Breast epithelium (tissue), 4 donors: ENCODE results near the gene SEH1L. TPM values are rescaled to one million over a fixed set of nuclear protein-coding genes. Genes with fewer than 3 reads are reported as not detected.

Experiments
- DNase-seq, 2 donors: peaks; one replicate each; pipeline ENCODE4 v3.0.0-alpha.2; 2019; ENCODE audit warnings: low spot score in 2 of 2
- H3K27ac ChIP-seq, 2 donors: fragments of 200-600 bp; sonication (generic) in 1 of 2; one replicate each; pipeline ENCODE4 v1.5.1; 2016 to 2019; ENCODE audit warnings: mild to moderate bottlenecking in 1 of 2
- H3K27me3 ChIP-seq, 2 donors: fragments of 200-600 bp; sonication (generic) in 1 of 2; one replicate each; pipeline versions ENCODE4 v1.5.1 to v1.6.0; 2017 to 2019; ENCODE audit warnings: control low read depth in 1 of 2, mild to moderate bottlenecking in 1 of 2
- H3K36me3 ChIP-seq: fragments of 200-600 bp; one replicate; pipeline ENCODE4 v1.5.1; 2019
- H3K4me1 ChIP-seq, 2 donors: fragments of 200-600 bp; sonication (generic); one replicate each; pipeline ENCODE4 v1.5.1; 2016 to 2019; ENCODE audit warnings: control low read depth in 1 of 2
- H3K4me3 ChIP-seq, 3 donors: fragments of 200-600 bp; sonication (generic); 1 replicate in 2 of 3; 2 replicates in 1 of 3; pipeline ENCODE4 v1.5.1; 2016 to 2019; ENCODE audit warnings: mild to moderate bottlenecking in 3 of 3, moderate library complexity in 2 of 3
- H3K9me3 ChIP-seq, 2 donors: fragments of 200-600 bp; sonication (generic) in 1 of 2; one replicate each; pipeline ENCODE4 v1.5.1; 2016 to 2019; ENCODE audit warnings: control low read depth in 1 of 2
- CTCF ChIP-seq, 3 donors: fragments of 450-650 bp; IDR thresholded peaks; one replicate each; pipeline ENCODE4 v1.5.1; 2016 to 2017; ENCODE audit warnings: antibody characterized with exemption in 3 of 3, mild to moderate bottlenecking in 3 of 3, moderate library complexity in 3 of 3
- POLR2A ChIP-seq: fragments of 450-650 bp; IDR thresholded peaks from one replicate; pipeline ENCODE4 v1.6.1; 2016; ENCODE audit warnings: antibody characterized with exemption, mild to moderate bottlenecking, moderate library complexity
- POLR2AphosphoS5 ChIP-seq, 3 donors: sonication (generic); formaldehyde crosslinking; IDR thresholded peaks; one replicate each; pipeline ENCODE4 v1.6.1; 2017; ENCODE audit warnings: antibody characterized with exemption in 3 of 3
- intact Hi-C: fragments of 100-400 bp; cut with DNase I; formaldehyde crosslinking; loops from one replicate; pipeline ENCODE4 v1.15.1; 2023; ENCODE audit warnings: low total_unique reads
- total RNA-seq, 3 donors: library from RNA; depleted of rRNA; stranded (reverse); fragments of >200 nt; gene quantifications; one replicate each; pipeline ENCODE4 v1.1.0, GENCODE V29; 2016

Gene SEH1L
- total RNA-seq, 3 donors from 2014 or later = 29.6 to 45.6 (median 38.5) TPM

GRCh38 chr18:12989397-12990122 lies 41.7 kb downstream of the SEH1L start:
- Histone ChIP-seq H3K4me1 (no peaks in the 10 kb centered on the region), H3K4me3 (no peak overlapping the region), H3K27me3 (no peaks in the 10 kb centered on the region), H3K36me3 (peaks cover 2% of the 10 kb centered on the region), H3K27ac (no peak overlapping the region), H3K9me3 (no peaks in the 10 kb centered on the region)
- TF ChIP-seq POLR2A = no peak
- no peak for TF ChIP-seq POLR2AphosphoS5 (IDR thresholded peaks at IDR 0.05)
- TF ChIP-seq CTCF (IDR thresholded peaks at IDR 0.05) = no peak
- intact Hi-C loops = no loop called here
- no peak for DNase-seq

- TF ChIP-seq POLR2AphosphoS5 (IDR thresholded peaks at IDR 0.05) (no peak), POLR2A (no peak), CTCF (IDR thresholded peaks at IDR 0.05) (no peak)
- H3K36me3 ChIP-seq = no peaks in the 10 kb centered on the region
- H3K4me3 ChIP-seq = peak overlapping the region in 2 of 3 donors; percentile 90 to 91
- intact Hi-C loops = no loop called here
- DNase-seq = no peak
- peak overlapping the region in 1 of 2 donors; percentile 10 for H3K27ac ChIP-seq
- H3K27me3 ChIP-seq = no peaks in the 10 kb centered on the region
- no peaks in the 10 kb centered on the region for H3K4me1 ChIP-seq
- no peaks in the 10 kb centered on the region for H3K9me3 ChIP-seq
Measured at GRCh38 chr18:12990123-12990475, 42.3 kb downstream of the SEH1L start.

- Histone ChIP-seq H3K36me3 (no peaks in the 10 kb centered on the region), H3K4me1 (no peaks in the 10 kb centered on the region), H3K4me3 (peak overlapping the region; percentile 71 to 91 (median 90)), H3K27me3 (no peaks in the 10 kb centered on the region), H3K27ac (peak overlapping the region; percentile 10 to 44), H3K9me3 (no peaks in the 10 kb centered on the region)
- intact Hi-C loops = no loop called here
- DNase-seq = no peak
- no peak for TF ChIP-seq POLR2AphosphoS5 (IDR thresholded peaks at IDR 0.05)
- no peak for TF ChIP-seq CTCF (IDR thresholded peaks at IDR 0.05)
- TF ChIP-seq POLR2A = no peak
Measured at GRCh38 chr18:12990641-12990966, 42.8 kb downstream of the SEH1L start.

GRCh38 chr18:12990967-12991820 lies 43.4 kb downstream of the SEH1L start, which contains the start of gene CEP192:
Gene CEP192, plus strand, starts transcription at chr18:12991362. Its CDS starts 8,063 bp downstream, at chr18:12999425.
- intact Hi-C loops = no loop called here
- Histone ChIP-seq H3K4me1 (no peaks in the 10 kb centered on the region), H3K27me3 (no peaks in the 10 kb centered on the region), H3K27ac (peak within 1 kb of the TSS; percentile 81 to 91), H3K36me3 (no peaks in the 10 kb centered on the region), H3K9me3 (no peaks in the 10 kb centered on the region), H3K4me3 (peak within 1 kb of the TSS; percentile 71 to 91 (median 90))
- DNase-seq = peak; percentile 97
- TF ChIP-seq CTCF (IDR thresholded peaks at IDR 0.05) (no peak), POLR2AphosphoS5 (IDR thresholded peaks at IDR 0.05) (peak; percentile 55 to 64 (median 56))

GRCh38 chr18:12991821-12992179 lies 44.0 kb downstream of the SEH1L start:
- no peaks in the 10 kb centered on the region for H3K9me3 ChIP-seq
- H3K4me1 ChIP-seq = no peaks in the 10 kb centered on the region
- H3K27ac ChIP-seq = peak overlapping the region; percentile 81 to 91
- peak overlapping the region; percentile 71 to 91 (median 90) for H3K4me3 ChIP-seq
- intact Hi-C loops = no loop called here
- no peaks in the 10 kb centered on the region for H3K27me3 ChIP-seq
- DNase-seq = no peak
- TF ChIP-seq POLR2A = no peak
- TF ChIP-seq CTCF (IDR thresholded peaks at IDR 0.05) = no peak
- no peak for TF ChIP-seq POLR2AphosphoS5 (IDR thresholded peaks at IDR 0.05)
- no peaks in the 10 kb centered on the region for H3K36me3 ChIP-seq
